Fibroblast of lung (primary cell): ENCODE results near the gene POTEG.
"Not testable (repeated sequence)": the region's sequence is repeated elsewhere in the genome, so short reads cannot be mapped to it uniquely, and the experiment has no call there.

ENCODE experiments used
- EZH2 ChIP-seq: IDR thresholded peaks from 2 replicates; pipeline ENCODE4 v1.5.1; 2012; ENCODE audit warnings: low read length, control low read depth, mild to moderate bottlenecking; ENCODE audit errors: missing control alignments
- TF ChIP-seq, protein P1 (sequence below), 2 donors: IDR thresholded peaks in 1 of 2; conservative IDR thresholded peaks in 1 of 2; 1 replicate in 1 of 2; 2 replicates in 1 of 2; pipeline ENCODE4 v1.5.1; 2011 to 2012; ENCODE audit warnings: low read length in 2 of 2, control low read depth in 1 of 2, inconsistent platforms in 1 of 2, low read depth in 1 of 2, mild to moderate bottlenecking in 1 of 2

DNA sequence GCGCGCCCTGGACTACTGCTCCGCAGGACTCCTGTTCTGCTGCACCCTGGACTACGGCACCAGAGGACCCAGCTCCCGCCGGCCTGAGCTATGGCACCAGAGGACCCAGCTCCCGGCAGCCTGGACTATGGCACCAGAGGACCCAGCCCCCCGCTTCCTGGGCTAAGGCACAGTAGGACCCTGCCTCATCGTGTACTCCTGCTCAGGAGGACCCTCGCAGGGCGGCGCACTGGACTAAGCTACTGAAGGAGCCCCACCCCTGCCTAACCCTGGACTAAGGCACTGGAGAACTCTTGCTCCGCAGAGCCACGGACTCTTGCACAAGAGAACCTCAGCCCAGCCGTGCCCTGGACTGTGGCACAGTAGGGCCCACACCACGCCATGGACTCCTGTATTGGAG lies 71.3 kb downstream of the POTEG start:
- TF ChIP-seq, protein P1, sequence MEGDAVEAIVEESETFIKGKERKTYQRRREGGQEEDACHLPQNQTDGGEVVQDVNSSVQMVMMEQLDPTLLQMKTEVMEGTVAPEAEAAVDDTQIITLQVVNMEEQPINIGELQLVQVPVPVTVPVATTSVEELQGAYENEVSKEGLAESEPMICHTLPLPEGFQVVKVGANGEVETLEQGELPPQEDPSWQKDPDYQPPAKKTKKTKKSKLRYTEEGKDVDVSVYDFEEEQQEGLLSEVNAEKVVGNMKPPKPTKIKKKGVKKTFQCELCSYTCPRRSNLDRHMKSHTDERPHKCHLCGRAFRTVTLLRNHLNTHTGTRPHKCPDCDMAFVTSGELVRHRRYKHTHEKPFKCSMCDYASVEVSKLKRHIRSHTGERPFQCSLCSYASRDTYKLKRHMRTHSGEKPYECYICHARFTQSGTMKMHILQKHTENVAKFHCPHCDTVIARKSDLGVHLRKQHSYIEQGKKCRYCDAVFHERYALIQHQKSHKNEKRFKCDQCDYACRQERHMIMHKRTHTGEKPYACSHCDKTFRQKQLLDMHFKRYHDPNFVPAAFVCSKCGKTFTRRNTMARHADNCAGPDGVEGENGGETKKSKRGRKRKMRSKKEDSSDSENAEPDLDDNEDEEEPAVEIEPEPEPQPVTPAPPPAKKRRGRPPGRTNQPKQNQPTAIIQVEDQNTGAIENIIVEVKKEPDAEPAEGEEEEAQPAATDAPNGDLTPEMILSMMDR (conservative IDR thresholded peaks at IDR 0.05 in 1 of 2, IDR thresholded peaks at IDR 0.05 in 1 of 2; ENCODE audit: low read depth in 1 of 2, low read length in 2 of 2) = not testable (repeated sequence)
- not testable (repeated sequence) for TF ChIP-seq EZH2
